Amniotic stem cell (primary cell): ENCODE results near the gene C1orf56.

Experiments used
- DNase-seq: peaks from one replicate; lab custom pipeline; 2025; lab: John Stamatoyannopoulos, UW

Gene C1orf56

GRCh38 chr1:151047591-151047924 is at the start of gene C1orf56:
Gene C1orf56, plus strand, starts transcription at chr1:151047751. Its CDS starts 97 bp downstream, at chr1:151047848.
- DNase-seq = no peak

GRCh38 chr1:150997949-150998348 is 49.6 kb upstream of the C1orf56 start:
- no peak for DNase-seq

GRCh38 chr1:150999051-150999674 is 48.4 kb upstream of the C1orf56 start:
- DNase-seq = no peak

GRCh38 chr1:150999926-151000325 is 47.6 kb upstream of the C1orf56 start:
- no peak for DNase-seq

GRCh38 chr1:151000408-151000807 is 47.1 kb upstream of the C1orf56 start:
- no peak for DNase-seq

GRCh38 chr1:151001602-151002001 is 45.9 kb upstream of the C1orf56 start:
- DNase-seq = no peak

GRCh38 chr1:151002051-151002450 is 45.5 kb upstream of the C1orf56 start:
- DNase-seq = no peak

GRCh38 chr1:151002611-151003010 is 44.9 kb upstream of the C1orf56 start:
- DNase-seq = no peak

- no peak for DNase-seq
Observed at GRCh38 chr1:151003180-151003579, 44.4 kb upstream of the C1orf56 start.

GRCh38 chr1:151005729-151006319 is 41.7 kb upstream of the C1orf56 start:
- no peak for DNase-seq

GRCh38 chr1:151006327-151007052 is 41.1 kb upstream of the C1orf56 start, which contains the start of gene MINDY1:
Gene MINDY1, minus strand, starts transcription at chr1:151006902. Its CDS starts 4,285 bp downstream, at chr1:151002617.
- DNase-seq = peak; percentile 77

- no peak for DNase-seq
Observed at GRCh38 chr1:151007853-151008243, 39.7 kb upstream of the C1orf56 start.

GRCh38 chr1:151008244-151009205 is 39.0 kb upstream of the C1orf56 start, which contains the start of gene PRUNE1:
Gene PRUNE1, plus strand, starts transcription at chr1:151008449. Its CDS starts 184 bp downstream, at chr1:151008633.
- DNase-seq = peak; percentile 89

- DNase-seq = no peak
Observed at GRCh38 chr1:151009206-151009587, 38.4 kb upstream of the C1orf56 start.

- DNase-seq = no peak
Observed at GRCh38 chr1:151009674-151010345, 37.7 kb upstream of the C1orf56 start.

- no peak for DNase-seq
Observed at GRCh38 chr1:151010346-151010726, 37.2 kb upstream of the C1orf56 start.

- DNase-seq = no peak
Observed at GRCh38 chr1:151011154-151011850, 36.2 kb upstream of the C1orf56 start.

- DNase-seq = no peak
Observed at GRCh38 chr1:151012684-151013471, 34.7 kb upstream of the C1orf56 start.

- DNase-seq = no peak
Observed at GRCh38 chr1:151013518-151013917, 34.0 kb upstream of the C1orf56 start.

- no peak for DNase-seq
Observed at GRCh38 chr1:151024540-151025146, 22.9 kb upstream of the C1orf56 start.
